Activated CD4-positive, CD25-positive, alpha-beta regulatory T cell treated with anti-CD3 and anti-CD28 coated beads, Interleukin-2, amount 50 U/mL, for 72 hours (primary cell): Measurements from ENCODE around the gene NUP62.

Experiments
- DNase-seq: peaks from one replicate; pipeline ENCODE4 v3.0.0; 2021

NUP62 gene

GRCh38 chr19:49924004-49924880, 5.1 kb downstream of the NUP62 start:
- no peak for DNase-seq

GRCh38 chr19:49923055-49924003, 6.0 kb downstream of the NUP62 start:
- no peak for DNase-seq

GRCh38 chr19:49921871-49922795, 7.2 kb downstream of the NUP62 start:
- DNase-seq = no peak

GRCh38 chr19:49920624-49921363, 8.5 kb downstream of the NUP62 start:
- DNase-seq = no peak

GRCh38 chr19:49918089-49918488, 11.2 kb downstream of the NUP62 start:
- DNase-seq = no peak

- no peak for DNase-seq
These were observed 12.2 kb downstream of the NUP62 start for GRCh38 chr19:49916839-49917733.

GRCh38 chr19:49915271-49915670, 14.0 kb downstream of the NUP62 start:
- no peak for DNase-seq

- DNase-seq = no peak
These were observed 15.6 kb downstream of the NUP62 start for GRCh38 chr19:49913720-49914119.

GRCh38 chr19:49912965-49913685, 16.2 kb downstream of the NUP62 start:
- no peak for DNase-seq

GRCh38 chr19:49911381-49912145, 17.7 kb downstream of the NUP62 start:
- no peak for DNase-seq

GRCh38 chr19:49910179-49910578, 19.1 kb downstream of the NUP62 start:
- no peak for DNase-seq

- no peak for DNase-seq
These were observed 20.6 kb downstream of the NUP62 start for GRCh38 chr19:49908480-49909420.

GRCh38 chr19:49907745-49908446, 21.4 kb downstream of the NUP62 start:
- DNase-seq = no peak

GRCh38 chr19:49906879-49907564, 22.3 kb downstream of the NUP62 start:
- DNase-seq = no peak

GRCh38 chr19:49904136-49904535, 25.2 kb downstream of the NUP62 start:
- DNase-seq = no peak

GRCh38 chr19:49896863-49897621, 32.3 kb downstream of the NUP62 start, which contains the start of gene IL4I1:
Gene IL4I1 (minus strand): TSS chr19:49896887. CDS start chr19:49896160, 727 bp downstream.
- peak; percentile 64 for DNase-seq
